Testis (tissue), 3 donors: Measurements from ENCODE around the gene LIN7B. TPM values are rescaled to one million over a fixed set of nuclear protein-coding genes. Genes with fewer than 3 reads are reported as not detected.
A peak's percentile ranks its signal among the peaks of the same experiment; 100 is the strongest.
"Not testable (repeated sequence)": the region's sequence is repeated elsewhere in the genome, so short reads cannot be mapped to it uniquely, and the experiment has no call there.

Source experiments
- DNase-seq: peaks from one replicate; pipeline ENCODE4 v3.0.0-alpha.2; 2019
- H3K27ac ChIP-seq, 2 donors: fragments of 200-600 bp; sonication (generic); one replicate each; pipeline ENCODE4 v1.5.1; 2019
- H3K27me3 ChIP-seq: fragments of 200-600 bp; sonication (generic); one replicate; pipeline ENCODE4 v1.5.1; 2019
- H3K36me3 ChIP-seq: fragments of 200-600 bp; sonication (generic); one replicate; pipeline ENCODE4 v1.5.1; 2017; ENCODE audit warnings: low read depth; ENCODE audit errors: missing control alignments
- H3K4me1 ChIP-seq: fragments of 200-600 bp; sonication (generic); one replicate; pipeline ENCODE4 v1.5.1; 2019
- H3K4me3 ChIP-seq, 2 donors: fragments of 200-600 bp; sonication (generic); one replicate each; pipeline ENCODE4 v1.5.1; 2017 to 2019
- H3K9me3 ChIP-seq: fragments of 200-600 bp; sonication (generic); one replicate; pipeline ENCODE4 v1.5.1; 2017
- CTCF ChIP-seq, 3 experiments: fragments of 450-650 bp in 2 of 3; fragments of 200-600 bp in 1 of 3; sonication (generic) in 1 of 3; IDR thresholded peaks; one replicate each; pipeline ENCODE4 v1.5.1; 2016 to 2019; ENCODE audit warnings: antibody characterized with exemption in 3 of 3, mild to moderate bottlenecking in 2 of 3, moderate library complexity in 1 of 3
- POLR2A ChIP-seq: fragments of 450-650 bp; IDR thresholded peaks from one replicate; pipeline ENCODE4 v1.6.1; 2017; ENCODE audit warnings: antibody characterized with exemption, mild to moderate bottlenecking, moderate library complexity
- WGBS, 2 donors: methylation state at CpG; one replicate each; pipeline ENCODE4 v1.1.5; 2018; 5-methylcytosine and 5-hydroxymethylcytosine counted together
- intact Hi-C: fragments of 100-400 bp; cut with DNase I; formaldehyde crosslinking; loops from one replicate; pipeline ENCODE4 v1.15.1; 2023; ENCODE audit warnings: low total_unique reads
- polyA plus RNA-seq: library from polyadenylated mRNA; stranded (reverse); fragments of 350-450 nt; fragmentation: Illumina TruSeq; extraction: RNeasy Lipid Tissue Mini Kit (QIAGEN cat#74804); gene quantifications from one replicate; pipeline ENCODE4 v1.2.3, GENCODE V29; 2014; ENCODE audit warnings: low read depth, low replicate concordance; ENCODE audit not compliant: insufficient read depth
- total RNA-seq, 2 donors: library from RNA; depleted of rRNA; stranded (reverse); fragments of >200 nt; gene quantifications; one replicate each; pipeline ENCODE4 v1.2.3, GENCODE V29; 2016

The LIN7B gene
- total and polyA plus RNA-seq, 3 donors from 2014 or later = 22.4 to 66.2 (median 57.6) TPM

- not testable (repeated sequence) for H3K4me1 ChIP-seq, H3K4me3 ChIP-seq, H3K27me3 ChIP-seq, H3K36me3 ChIP-seq, H3K9me3 ChIP-seq, H3K27ac ChIP-seq
- DNase-seq = peak; percentile 80
- intact Hi-C loops = loop anchor here (10.0 kb wide), 1 partner anchor 130 kb away; no protein-coding TSS in a partner anchor
- WGBS, 2 donors = 35 to 40% methylated on average over 9 of the region's 9 CpGs
- peak; percentile 41 to 69 (median 60) for TF ChIP-seq CTCF (IDR thresholded peaks at IDR 0.05)
These were observed 39.3 kb upstream of the LIN7B start for GRCh38 chr19:49074869-49075268.

- no peaks in the 10 kb centered on the region for H3K36me3 ChIP-seq
- TF ChIP-seq CTCF (IDR thresholded peaks at IDR 0.05) = no peak
- no peak for TF ChIP-seq POLR2A
- no peaks in the 10 kb centered on the region for H3K9me3 ChIP-seq
- intact Hi-C loops = no loop called here
- 62 to 77% methylated on average over 4 of the region's 4 CpGs for WGBS, 2 donors
- H3K27me3 ChIP-seq = no peaks in the 10 kb centered on the region
- no peak overlapping the region for H3K4me3 ChIP-seq
- peak overlapping the region; percentile 59 to 69 for H3K27ac ChIP-seq
- peaks cover 22% of the 10 kb centered on the region for H3K4me1 ChIP-seq
- peak; percentile 81 for DNase-seq
These were observed 33.8 kb upstream of the LIN7B start for GRCh38 chr19:49080392-49080791.

GRCh38 chr19:49081273-49081672 is 32.9 kb upstream of the LIN7B start:
- H3K36me3 ChIP-seq = no peaks in the 10 kb centered on the region
- intact Hi-C loops = no loop called here
- H3K27me3 ChIP-seq = no peaks in the 10 kb centered on the region
- H3K9me3 ChIP-seq = no peaks in the 10 kb centered on the region
- no peak for TF ChIP-seq CTCF (IDR thresholded peaks at IDR 0.05)
- TF ChIP-seq POLR2A = no peak
- H3K27ac ChIP-seq = peak overlapping the region; percentile 44 to 69
- peaks cover 25% of the 10 kb centered on the region for H3K4me1 ChIP-seq
- 67 to 80% methylated on average over 1 of the region's 1 CpG for WGBS, 2 donors
- H3K4me3 ChIP-seq = no peak overlapping the region
- no peak for DNase-seq

GRCh38 chr19:49084206-49085019 is 29.8 kb upstream of the LIN7B start:
- peak overlapping the region; percentile 72 to 99 for H3K4me3 ChIP-seq
- no peaks in the 10 kb centered on the region for H3K27me3 ChIP-seq
- no peak for TF ChIP-seq POLR2A
- WGBS, 2 donors = 51 to 55% methylated on average over 26 of the region's 26 CpGs
- no peak for DNase-seq
- no peaks in the 10 kb centered on the region for H3K9me3 ChIP-seq
- peaks cover 36% of the 10 kb centered on the region for H3K4me1 ChIP-seq
- H3K27ac ChIP-seq = peak overlapping the region; percentile 71 to 87
- H3K36me3 ChIP-seq = no peaks in the 10 kb centered on the region
- intact Hi-C loops = no loop called here

- 0 to 1% methylated on average over 52 to 85 of the region's 89 CpGs for WGBS, 2 donors
- TF ChIP-seq CTCF (IDR thresholded peaks at IDR 0.05) (peak in 1 of 3 experiments; percentile 1), POLR2A (peak; percentile 64)
- H3K36me3 ChIP-seq = no peaks in the 10 kb centered on the region
- intact Hi-C loops = no loop called here
- peak within 1 kb of the TSS; percentile 72 to 99 for H3K4me3 ChIP-seq
- H3K27me3 ChIP-seq = no peaks in the 10 kb centered on the region
- peaks cover 36% of the 10 kb centered on the region for H3K4me1 ChIP-seq
- no peaks in the 10 kb centered on the region for H3K9me3 ChIP-seq
- DNase-seq = peak; percentile 98
- H3K27ac ChIP-seq = peak within 1 kb of the TSS; percentile 71 to 87
These were observed 28.9 kb upstream of the LIN7B start, which contains the start of gene SNRNP70 for GRCh38 chr19:49085020-49085867. SNRNP70 (plus strand) TSS chr19:49085451; CDS start chr19:49086415, 964 bp downstream.
